HEK293 (cell line): ENCODE results near the gene NXN.
A peak's percentile ranks its signal among the peaks of the same experiment; 100 is the strongest.

Experiments
- EGR2 ChIP-seq: fragments of 450-650 bp; formaldehyde crosslinking; IDR thresholded peaks from 2 replicates; pipeline ENCODE4 v1.5.1; 2016; ENCODE audit warnings: low read depth, missing biosample characterization, missing genetic modification characterization
- GLIS1 ChIP-seq: fragments of 450-650 bp; formaldehyde crosslinking; IDR thresholded peaks from 2 replicates; pipeline ENCODE4 v1.5.1; 2016; ENCODE audit warnings: missing biosample characterization, missing genetic modification characterization
- HOXA7 ChIP-seq: sonication (generic); formaldehyde crosslinking; IDR thresholded peaks from 2 replicates; pipeline ENCODE4 v1.8.1; 2022; ENCODE audit warnings: missing genetic modification reagents, borderline replicate concordance
- KLF1 ChIP-seq: fragments of 450-650 bp; formaldehyde crosslinking; IDR thresholded peaks from 2 replicates; pipeline ENCODE4 v1.5.1; 2016; ENCODE audit warnings: missing biosample characterization, missing genetic modification characterization
- KLF8 ChIP-seq: fragments of 450-650 bp; formaldehyde crosslinking; IDR thresholded peaks from 2 replicates; pipeline ENCODE4 v1.5.1; 2016; ENCODE audit warnings: missing biosample characterization, missing genetic modification characterization
- KLF9 ChIP-seq: fragments of 450-650 bp; formaldehyde crosslinking; IDR thresholded peaks from 2 replicates; pipeline ENCODE4 v1.5.1; 2016; ENCODE audit warnings: missing biosample characterization, missing genetic modification characterization, low read depth
- OVOL3 ChIP-seq: fragments of 450-650 bp; formaldehyde crosslinking; IDR thresholded peaks from 2 replicates; pipeline ENCODE4 v1.5.1; 2016; ENCODE audit warnings: missing biosample characterization, missing genetic modification characterization
- PRDM1 ChIP-seq: fragments of 450-650 bp; formaldehyde crosslinking; IDR thresholded peaks from 2 replicates; pipeline ENCODE4; 2016; ENCODE audit warnings: missing biosample characterization, missing genetic modification characterization
- SCRT1 ChIP-seq: fragments of 450-650 bp; formaldehyde crosslinking; IDR thresholded peaks from 2 replicates; pipeline ENCODE4 v1.5.1; 2016; ENCODE audit warnings: missing biosample characterization, missing genetic modification characterization, borderline replicate concordance
- ZBTB48 ChIP-seq: fragments of 450-650 bp; formaldehyde crosslinking; IDR thresholded peaks from 2 replicates; pipeline ENCODE4 v1.5.1; 2016; ENCODE audit warnings: missing biosample characterization, missing genetic modification characterization
- ZBTB7A ChIP-seq: fragments of 450-650 bp; formaldehyde crosslinking; IDR thresholded peaks from 2 replicates; pipeline ENCODE4 v1.5.1; 2016; ENCODE audit warnings: low read depth, missing biosample characterization, missing genetic modification characterization
- ZFHX2 ChIP-seq: fragments of 450-650 bp; formaldehyde crosslinking; conservative IDR thresholded peaks from 2 replicates; pipeline ENCODE4 v1.5.1; 2016; ENCODE audit warnings: missing biosample characterization, missing genetic modification characterization
- ZNF10 ChIP-seq: fragments of 450-650 bp; formaldehyde crosslinking; IDR thresholded peaks from 2 replicates; pipeline ENCODE4 v1.5.1; 2017; ENCODE audit warnings: missing biosample characterization, missing genetic modification characterization
- ZNF138 ChIP-seq: fragments of 450-650 bp; formaldehyde crosslinking; IDR thresholded peaks from 2 replicates; pipeline ENCODE4 v1.5.1; 2016; ENCODE audit warnings: missing biosample characterization, missing genetic modification characterization, borderline replicate concordance
- ZNF184 ChIP-seq: fragments of 450-650 bp; IDR thresholded peaks from 2 replicates; pipeline ENCODE4 v1.5.1; 2018; ENCODE audit warnings: missing biosample characterization, mild to moderate bottlenecking, missing genetic modification characterization
- ZNF19 ChIP-seq: fragments of 450-650 bp; formaldehyde crosslinking; IDR thresholded peaks from 2 replicates; pipeline ENCODE4; 2016; ENCODE audit warnings: missing biosample characterization, missing genetic modification characterization, low read depth
- ZNF2 ChIP-seq: fragments of 450-650 bp; formaldehyde crosslinking; IDR thresholded peaks from 2 replicates; pipeline ENCODE4 v1.5.1; 2016; ENCODE audit warnings: missing biosample characterization, missing genetic modification characterization
- ZNF394 ChIP-seq: fragments of 450-650 bp; formaldehyde crosslinking; IDR thresholded peaks from 2 replicates; pipeline ENCODE4 v1.5.1; 2016; ENCODE audit warnings: missing biosample characterization, missing genetic modification characterization, mild to moderate bottlenecking, moderate library complexity, borderline replicate concordance
- ZNF426 ChIP-seq: fragments of 450-650 bp; formaldehyde crosslinking; IDR thresholded peaks from 2 replicates; pipeline ENCODE4 v1.5.1; 2017; ENCODE audit warnings: missing biosample characterization, missing genetic modification characterization, mild to moderate bottlenecking, inconsistent platforms, moderate library complexity
- ZNF433 ChIP-seq: fragments of 450-650 bp; formaldehyde crosslinking; IDR thresholded peaks from 2 replicates; pipeline ENCODE4 v1.5.1; 2016; ENCODE audit warnings: missing biosample characterization, missing genetic modification characterization, low read depth
- ZNF473 ChIP-seq: fragments of 450-650 bp; formaldehyde crosslinking; IDR thresholded peaks from 2 replicates; pipeline ENCODE4 v1.5.1; 2017; ENCODE audit warnings: missing biosample characterization, missing genetic modification characterization
- ZNF529 ChIP-seq: fragments of 450-650 bp; formaldehyde crosslinking; IDR thresholded peaks from 2 replicates; pipeline ENCODE4 v1.5.1; 2017; ENCODE audit warnings: missing genetic modification characterization, missing biosample characterization; ENCODE audit not compliant: insufficient replicate concordance
- ZNF548 ChIP-seq: fragments of 450-650 bp; formaldehyde crosslinking; IDR thresholded peaks from 2 replicates; pipeline ENCODE4 v1.5.1; 2016; ENCODE audit warnings: missing biosample characterization, missing genetic modification characterization
- ZNF555 ChIP-seq: fragments of 450-650 bp; formaldehyde crosslinking; conservative IDR thresholded peaks from 2 replicates; pipeline ENCODE4 v1.5.1; 2017; ENCODE audit warnings: missing biosample characterization, mild to moderate bottlenecking, missing genetic modification characterization, inconsistent platforms
- ZNF560 ChIP-seq: fragments of 450-650 bp; formaldehyde crosslinking; IDR thresholded peaks from 2 replicates; pipeline ENCODE4 v1.5.1; 2017; ENCODE audit warnings: missing biosample characterization, missing genetic modification characterization, borderline replicate concordance
- ZNF610 ChIP-seq: fragments of 450-650 bp; formaldehyde crosslinking; IDR thresholded peaks from 2 replicates; pipeline ENCODE4 v1.5.1; 2016; ENCODE audit warnings: missing biosample characterization, missing genetic modification characterization, borderline replicate concordance
- ZNF623 ChIP-seq: fragments of 450-650 bp; formaldehyde crosslinking; IDR thresholded peaks from 2 replicates; pipeline ENCODE4 v1.5.1; 2016; ENCODE audit warnings: missing biosample characterization, missing genetic modification characterization
- ZNF624 ChIP-seq: fragments of 450-650 bp; formaldehyde crosslinking; IDR thresholded peaks from 2 replicates; pipeline ENCODE4 v1.5.1; 2017; ENCODE audit warnings: missing biosample characterization, missing genetic modification characterization
- ZNF629 ChIP-seq: fragments of 450-650 bp; formaldehyde crosslinking; IDR thresholded peaks from 2 replicates; pipeline ENCODE4 v1.5.1; 2017; ENCODE audit warnings: missing biosample characterization, missing genetic modification characterization
- ZNF654 ChIP-seq: fragments of 450-650 bp; formaldehyde crosslinking; IDR thresholded peaks from 2 replicates; pipeline ENCODE4 v1.5.1; 2016; ENCODE audit warnings: low read depth, missing biosample characterization, missing genetic modification characterization
- ZNF777 ChIP-seq: fragments of 450-650 bp; formaldehyde crosslinking; IDR thresholded peaks from 2 replicates; pipeline ENCODE4 v1.5.1; 2017; ENCODE audit warnings: missing biosample characterization, missing genetic modification characterization, borderline replicate concordance
- ZNF785 ChIP-seq: fragments of 450-650 bp; formaldehyde crosslinking; IDR thresholded peaks from 2 replicates; pipeline ENCODE4 v1.5.1; 2016; ENCODE audit warnings: missing biosample characterization, missing genetic modification characterization
- ZNF792 ChIP-seq: fragments of 450-650 bp; formaldehyde crosslinking; IDR thresholded peaks from 2 replicates; pipeline ENCODE4 v1.5.1; 2016; ENCODE audit warnings: missing biosample characterization, missing genetic modification characterization
- TF ChIP-seq, protein P1 (sequence below): fragments of 450-650 bp; formaldehyde crosslinking; IDR thresholded peaks from 2 replicates; pipeline ENCODE4 v1.5.1; 2016; ENCODE audit warnings: missing biosample characterization, missing genetic modification characterization
- TF ChIP-seq, protein P2 (sequence below): fragments of 450-650 bp; formaldehyde crosslinking; IDR thresholded peaks from 2 replicates; pipeline ENCODE4 v1.5.1; 2016; ENCODE audit warnings: missing biosample characterization, missing genetic modification characterization
- TF ChIP-seq, protein P3 (sequence below): fragments of 450-650 bp; formaldehyde crosslinking; IDR thresholded peaks from 2 replicates; pipeline ENCODE4 v1.5.1; 2016; ENCODE audit warnings: missing biosample characterization, missing genetic modification characterization

Gene NXN

DNA sequence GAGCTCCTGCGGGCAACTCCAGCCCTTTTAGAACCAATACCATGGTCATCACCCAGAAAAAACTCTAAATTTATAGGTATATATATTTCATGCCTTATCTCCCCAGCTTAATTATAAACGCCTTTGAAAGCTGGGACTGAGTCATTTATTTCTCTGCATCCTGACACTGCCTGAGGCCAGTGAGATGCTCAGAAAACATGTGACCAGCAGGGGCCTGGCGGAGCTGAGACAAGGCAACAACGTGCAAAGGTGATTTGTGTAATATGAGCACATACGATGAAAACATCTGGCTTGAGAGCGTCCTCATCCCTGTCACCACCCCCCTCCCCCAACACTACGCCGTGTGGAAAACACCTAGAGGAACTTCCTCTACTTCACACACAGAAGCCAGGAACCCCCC is 22.7 kb downstream of the NXN start (continued):
- TF ChIP-seq ZNF529 (no peak), ZFHX2 (tag by site-specific recombination) (no peak), PRDM1 (tag by site-specific recombination) (no peak), ZNF433 (no peak), HOXA7 (CRISPR knock-in tag) (no peak), ZNF19 (tag by site-specific recombination) (no peak), OVOL3 (tag by site-specific recombination) (no peak), ZNF623 (tag by site-specific recombination) (no peak), ZNF629 (tag by site-specific recombination) (peak; percentile 90), KLF9 (no peak), ZNF184 (tag by site-specific recombination) (peak; percentile 61; the same call in 1 of the 2 replicates), ZNF10 (tag by site-specific recombination) (no peak; the same call in 1 of the 2 replicates), SCRT1 (tag by site-specific recombination) (no peak), ZNF138 (tag by site-specific recombination) (no peak), ZBTB48 (tag by site-specific recombination) (no peak), ZNF426 (tag by site-specific recombination) (no peak), ZNF555 (no peak), ZNF624 (tag by site-specific recombination) (no peak), ZNF777 (tag by site-specific recombination) (no peak), KLF1 (tag by site-specific recombination) (no peak), ZNF548 (tag by site-specific recombination) (no peak), ZNF654 (tag by site-specific recombination) (no peak), ZNF473 (tag by site-specific recombination) (no peak), ZNF394 (tag by site-specific recombination) (peak; percentile 25; the same call in 1 of the 2 replicates), ZNF560 (tag by site-specific recombination) (no peak), ZNF610 (tag by site-specific recombination) (peak; percentile 62; the same call in 1 of the 2 replicates), EGR2 (tag by site-specific recombination) (no peak), ZNF2 (tag by site-specific recombination) (no peak), ZBTB7A (tag by site-specific recombination) (no peak), KLF8 (tag by site-specific recombination) (peak; percentile 60; the same call in 1 of the 2 replicates), GLIS1 (tag by site-specific recombination) (peak; percentile 59), ZNF785 (tag by site-specific recombination) (no peak), ZNF792 (tag by site-specific recombination) (no peak)
- TF ChIP-seq, protein P1, sequence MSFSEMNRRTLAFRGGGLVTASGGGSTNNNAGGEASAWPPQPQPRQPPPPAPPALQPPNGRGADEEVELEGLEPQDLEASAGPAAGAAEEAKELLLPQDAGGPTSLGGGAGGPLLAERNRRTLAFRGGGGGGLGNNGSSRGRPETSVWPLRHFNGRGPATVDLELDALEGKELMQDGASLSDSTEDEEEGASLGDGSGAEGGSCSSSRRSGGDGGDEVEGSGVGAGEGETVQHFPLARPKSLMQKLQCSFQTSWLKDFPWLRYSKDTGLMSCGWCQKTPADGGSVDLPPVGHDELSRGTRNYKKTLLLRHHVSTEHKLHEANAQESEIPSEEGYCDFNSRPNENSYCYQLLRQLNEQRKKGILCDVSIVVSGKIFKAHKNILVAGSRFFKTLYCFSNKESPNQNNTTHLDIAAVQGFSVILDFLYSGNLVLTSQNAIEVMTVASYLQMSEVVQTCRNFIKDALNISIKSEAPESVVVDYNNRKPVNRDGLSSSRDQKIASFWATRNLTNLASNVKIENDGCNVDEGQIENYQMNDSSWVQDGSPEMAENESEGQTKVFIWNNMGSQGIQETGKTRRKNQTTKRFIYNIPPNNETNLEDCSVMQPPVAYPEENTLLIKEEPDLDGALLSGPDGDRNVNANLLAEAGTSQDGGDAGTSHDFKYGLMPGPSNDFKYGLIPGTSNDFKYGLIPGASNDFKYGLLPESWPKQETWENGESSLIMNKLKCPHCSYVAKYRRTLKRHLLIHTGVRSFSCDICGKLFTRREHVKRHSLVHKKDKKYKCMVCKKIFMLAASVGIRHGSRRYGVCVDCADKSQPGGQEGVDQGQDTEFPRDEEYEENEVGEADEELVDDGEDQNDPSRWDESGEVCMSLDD (tag by site-specific recombination) = no peak
- TF ChIP-seq, protein P2, sequence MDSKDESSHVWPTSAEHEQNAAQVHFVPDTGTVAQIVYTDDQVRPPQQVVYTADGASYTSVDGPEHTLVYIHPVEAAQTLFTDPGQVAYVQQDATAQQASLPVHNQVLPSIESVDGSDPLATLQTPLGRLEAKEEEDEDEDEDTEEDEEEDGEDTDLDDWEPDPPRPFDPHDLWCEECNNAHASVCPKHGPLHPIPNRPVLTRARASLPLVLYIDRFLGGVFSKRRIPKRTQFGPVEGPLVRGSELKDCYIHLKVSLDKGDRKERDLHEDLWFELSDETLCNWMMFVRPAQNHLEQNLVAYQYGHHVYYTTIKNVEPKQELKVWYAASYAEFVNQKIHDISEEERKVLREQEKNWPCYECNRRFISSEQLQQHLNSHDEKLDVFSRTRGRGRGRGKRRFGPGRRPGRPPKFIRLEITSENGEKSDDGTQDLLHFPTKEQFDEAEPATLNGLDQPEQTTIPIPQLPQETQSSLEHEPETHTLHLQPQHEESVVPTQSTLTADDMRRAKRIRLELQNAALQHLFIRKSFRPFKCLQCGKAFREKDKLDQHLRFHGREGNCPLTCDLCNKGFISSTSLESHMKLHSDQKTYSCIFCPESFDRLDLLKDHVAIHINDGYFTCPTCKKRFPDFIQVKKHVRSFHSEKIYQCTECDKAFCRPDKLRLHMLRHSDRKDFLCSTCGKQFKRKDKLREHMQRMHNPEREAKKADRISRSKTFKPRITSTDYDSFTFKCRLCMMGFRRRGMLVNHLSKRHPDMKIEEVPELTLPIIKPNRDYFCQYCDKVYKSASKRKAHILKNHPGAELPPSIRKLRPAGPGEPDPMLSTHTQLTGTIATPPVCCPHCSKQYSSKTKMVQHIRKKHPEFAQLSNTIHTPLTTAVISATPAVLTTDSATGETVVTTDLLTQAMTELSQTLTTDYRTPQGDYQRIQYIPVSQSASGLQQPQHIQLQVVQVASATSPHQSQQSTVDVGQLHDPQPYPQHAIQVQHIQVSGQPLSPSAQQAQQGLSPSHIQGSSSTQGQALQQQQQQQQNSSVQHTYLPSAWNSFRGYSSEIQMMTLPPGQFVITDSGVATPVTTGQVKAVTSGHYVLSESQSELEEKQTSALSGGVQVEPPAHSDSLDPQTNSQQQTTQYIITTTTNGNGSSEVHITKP (tag by site-specific recombination) = peak; percentile 38; the same call in 1 of the 2 replicates
- TF ChIP-seq, protein P3, sequence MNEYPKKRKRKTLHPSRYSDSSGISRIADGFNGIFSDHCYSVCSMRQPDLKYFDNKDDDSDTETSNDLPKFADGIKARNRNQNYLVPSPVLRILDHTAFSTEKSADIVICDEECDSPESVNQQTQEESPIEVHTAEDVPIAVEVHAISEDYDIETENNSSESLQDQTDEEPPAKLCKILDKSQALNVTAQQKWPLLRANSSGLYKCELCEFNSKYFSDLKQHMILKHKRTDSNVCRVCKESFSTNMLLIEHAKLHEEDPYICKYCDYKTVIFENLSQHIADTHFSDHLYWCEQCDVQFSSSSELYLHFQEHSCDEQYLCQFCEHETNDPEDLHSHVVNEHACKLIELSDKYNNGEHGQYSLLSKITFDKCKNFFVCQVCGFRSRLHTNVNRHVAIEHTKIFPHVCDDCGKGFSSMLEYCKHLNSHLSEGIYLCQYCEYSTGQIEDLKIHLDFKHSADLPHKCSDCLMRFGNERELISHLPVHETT = peak; percentile 68; the same call in 1 of the 2 replicates
